ENCODE results near the gene SPARC.

- TF ChIP-seq EZH2 (IDR thresholded peaks at IDR 0.05; ENCODE audit: borderline replicate concordance, insufficient read depth, low read depth, low read length, poor library complexity, severe bottlenecking) (no peak), CTCF (IDR thresholded peaks at IDR 0.05) (no peak)
Measured at GRCh38 chr5:151617383-151617840, 69.3 kb downstream of the SPARC start.

Data from B cell (primary cell).